ENCODE data around the gene PIGT.

DNA sequence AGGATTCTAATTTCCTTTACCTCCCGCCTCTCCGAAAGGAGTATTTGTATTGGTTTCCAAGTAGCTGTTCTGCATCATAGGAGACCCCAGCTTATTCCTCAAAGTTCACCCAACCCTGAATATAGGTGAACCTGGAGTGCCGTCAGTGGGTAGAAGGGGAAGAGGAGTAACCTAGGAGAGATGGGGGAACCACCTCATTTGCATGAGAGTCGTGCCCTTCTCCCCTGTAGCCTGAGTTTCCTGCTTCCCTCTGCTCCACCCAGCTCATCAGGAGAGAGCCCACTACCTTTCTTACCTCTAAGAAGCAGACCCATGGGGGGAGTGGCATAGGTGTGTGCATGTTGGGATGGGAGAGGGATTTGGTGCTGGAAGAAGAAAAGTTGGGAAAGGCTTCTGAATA, 36.3 kb downstream of the PIGT start:
- TF ChIP-seq CTCF (IDR thresholded peaks at IDR 0.05) (no peak), POLR2A (IDR thresholded peaks at IDR 0.05) (no peak)

Measured in body of pancreas (tissue), 4 donors.